Caco-2 (cell line): ENCODE results near the gene FASTK. TPM values are rescaled to one million over a fixed set of nuclear protein-coding genes. Genes with fewer than 3 reads are reported as not detected.

Experiments
- BruUV-seq: library from RNA; stranded (reverse); fragments of 400-500 nt; replicated peaks from 2 replicates; lab custom pipeline; 2021; lab: Mats Ljungman, UMichigan
- CTCF ChIA-PET: fragments of 300-600 bp; sonication (Branson Sonifier 250); formaldehyde crosslinking; loops from one replicate; lab custom pipeline; 2022; ENCODE audit warnings: antibody characterized with exemption; lab: Charles Lee
- POLR2A ChIA-PET: fragments of 300-600 bp; sonication (Branson Sonifier 250); formaldehyde crosslinking; loops from one replicate; lab custom pipeline; 2022; ENCODE audit warnings: antibody characterized with exemption; lab: Charles Lee
- DNase-seq, 2 experiments: peaks; one replicate each; pipeline versions ENCODE4 v3.0.0 to v3.0.0-alpha.2; 2020 to 2022
- H3K27me3 ChIP-seq: replicated peaks from 2 replicates; pipeline ENCODE4 v1.6.0; 2011; ENCODE audit warnings: low read length; ENCODE audit not compliant: control insufficient read depth, insufficient read depth
- H3K36me3 ChIP-seq: 2 replicates; pipeline ENCODE4 v1.5.1; 2011; ENCODE audit warnings: low read length; ENCODE audit not compliant: control insufficient read depth, insufficient read depth
- H3K4me1 ChIP-seq: fragments of 250-450 bp; sonication (Bioruptor Pico); 2 replicates; pipeline ENCODE4 v1.5.1; 2020; ENCODE audit warnings: mild to moderate bottlenecking
- H3K4me3 ChIP-seq: 2 replicates; pipeline ENCODE4 v1.5.1; 2011; ENCODE audit warnings: low read depth, mild to moderate bottlenecking, control low read depth, low read length
- H3K9me3 ChIP-seq: fragments of 250-450 bp; sonication (Bioruptor Pico); 2 replicates; pipeline ENCODE4 v1.5.1; 2020; ENCODE audit warnings: mild to moderate bottlenecking, moderate library complexity
- H3K27ac Mint-ChIP-seq: one replicate; pipeline ENCODE4 v1.8.0; 2022; ENCODE audit warnings: mixed read lengths; ENCODE audit not compliant: unreplicated experiment
- H3K27me3 Mint-ChIP-seq: one replicate; pipeline ENCODE4 v1.8.0; 2022; ENCODE audit warnings: mixed read lengths; ENCODE audit not compliant: insufficient read depth, unreplicated experiment
- H3K36me3 Mint-ChIP-seq: one replicate; pipeline ENCODE4 v1.8.0; 2022; ENCODE audit warnings: mild to moderate bottlenecking, mixed read lengths; ENCODE audit not compliant: insufficient read depth, unreplicated experiment
- H3K4me1 Mint-ChIP-seq: one replicate; pipeline ENCODE4 v1.8.0; 2022; ENCODE audit warnings: low read depth, mixed read lengths; ENCODE audit not compliant: unreplicated experiment
- H3K4me3 Mint-ChIP-seq: one replicate; pipeline ENCODE4 v1.8.0; 2022; ENCODE audit warnings: mild to moderate bottlenecking, moderate library complexity, mixed read lengths; ENCODE audit not compliant: unreplicated experiment
- H3K9me3 Mint-ChIP-seq: one replicate; pipeline ENCODE4 v1.8.0; 2022; ENCODE audit warnings: mixed read lengths; ENCODE audit not compliant: unreplicated experiment
- intact Hi-C: fragments of 100-400 bp; cut with micrococcal nuclease; formaldehyde crosslinking; loops from one replicate; pipeline ENCODE4 v1.10.0; 2022; ENCODE audit not compliant: unreplicated experiment
- total RNA-seq: library from RNA; stranded (reverse); gene quantifications from 2 replicates; pipeline ENCODE4 v1.2.3, GENCODE V29; 2022
- TF ChIP-seq, protein P1 (sequence below), 2 experiments: fragments of 200-600 bp in 1 of 2; IDR thresholded peaks; 1 replicate in 1 of 2; 2 replicates in 1 of 2; pipeline versions ENCODE4 v1.5.1 to v1.8.0; 2011 to 2022; ENCODE audit warnings: antibody characterized with exemption in 1 of 2, control low read depth in 1 of 2, inconsistent platforms in 1 of 2, low read depth in 1 of 2, low read length in 1 of 2, mild to moderate bottlenecking in 1 of 2, moderate library complexity in 1 of 2; ENCODE audit not compliant: insufficient read depth in 1 of 2, severe bottlenecking in 1 of 2, unreplicated experiment in 1 of 2

Gene FASTK
- total RNA-seq, 1 experiment from 2014 or later: 114 TPM

DNA sequence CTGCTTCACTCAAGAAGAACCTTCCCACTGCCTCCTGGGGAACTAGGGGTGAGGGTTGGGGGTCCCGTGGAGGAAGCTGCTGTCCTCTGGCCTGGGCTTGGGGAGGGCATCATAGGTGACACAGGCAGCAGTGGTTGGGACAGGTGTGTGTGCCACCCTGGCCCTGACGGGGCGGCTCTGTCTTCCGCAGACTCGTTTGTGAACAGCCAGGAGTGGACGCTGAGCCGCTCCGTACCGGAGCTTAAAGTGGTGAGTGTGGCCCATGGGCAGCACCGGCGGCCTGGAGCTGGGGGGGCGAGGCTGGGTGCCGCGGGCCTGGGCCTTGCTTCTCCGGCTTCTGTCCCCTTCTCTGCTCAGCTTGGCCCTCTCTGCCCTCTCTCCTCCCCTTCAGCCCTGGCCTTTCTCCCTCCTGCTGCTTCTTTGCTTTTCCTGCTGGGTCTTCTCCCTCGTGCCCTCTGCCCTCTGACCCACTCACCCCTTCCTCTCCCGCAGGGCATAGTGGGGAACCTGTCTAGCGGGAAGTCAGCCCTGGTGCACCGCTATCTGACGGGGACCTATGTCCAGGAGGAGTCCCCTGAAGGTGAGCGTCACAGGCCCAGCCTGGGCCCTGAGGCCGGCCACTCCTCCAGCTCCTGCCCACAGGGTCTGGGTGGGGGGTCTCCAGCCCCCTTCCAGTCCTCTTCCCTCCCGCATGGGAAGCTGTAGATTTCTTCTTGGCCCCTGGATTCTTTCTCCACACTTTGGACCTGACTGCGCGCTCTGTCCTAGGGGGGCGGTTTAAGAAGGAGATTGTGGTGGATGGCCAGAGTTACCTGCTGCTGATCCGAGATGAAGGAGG is 36.2 kb upstream of the FASTK start:
- no peak for DNase-seq
- no peaks in the 10 kb centered on the region; the same call in 1 of the 2 replicates for H3K36me3 ChIP-seq
- peaks cover 19% of the 10 kb centered on the region for H3K4me1 Mint-ChIP-seq
- no peaks in the 10 kb centered on the region for H3K27me3 ChIP-seq
- ChIA-PET CTCF (interaction anchor here (1.5 kb wide), 1 partner anchor 54 kb away, joined by 9 read pairs; no protein-coding TSS in a partner anchor), POLR2A (no interaction called here)
- intact Hi-C loops: no loop called here
- H3K4me3 ChIP-seq: no peak overlapping the region
- no peaks in the 10 kb centered on the region for H3K27me3 Mint-ChIP-seq
- no TSS peak for BruUV-seq
- H3K36me3 Mint-ChIP-seq: peaks cover 21% of the 10 kb centered on the region
- H3K27ac Mint-ChIP-seq: peak overlapping the region; percentile 42
- H3K9me3 ChIP-seq: no peaks in the 10 kb centered on the region
- no peak overlapping the region for H3K4me3 Mint-ChIP-seq
- TF ChIP-seq, protein P1, sequence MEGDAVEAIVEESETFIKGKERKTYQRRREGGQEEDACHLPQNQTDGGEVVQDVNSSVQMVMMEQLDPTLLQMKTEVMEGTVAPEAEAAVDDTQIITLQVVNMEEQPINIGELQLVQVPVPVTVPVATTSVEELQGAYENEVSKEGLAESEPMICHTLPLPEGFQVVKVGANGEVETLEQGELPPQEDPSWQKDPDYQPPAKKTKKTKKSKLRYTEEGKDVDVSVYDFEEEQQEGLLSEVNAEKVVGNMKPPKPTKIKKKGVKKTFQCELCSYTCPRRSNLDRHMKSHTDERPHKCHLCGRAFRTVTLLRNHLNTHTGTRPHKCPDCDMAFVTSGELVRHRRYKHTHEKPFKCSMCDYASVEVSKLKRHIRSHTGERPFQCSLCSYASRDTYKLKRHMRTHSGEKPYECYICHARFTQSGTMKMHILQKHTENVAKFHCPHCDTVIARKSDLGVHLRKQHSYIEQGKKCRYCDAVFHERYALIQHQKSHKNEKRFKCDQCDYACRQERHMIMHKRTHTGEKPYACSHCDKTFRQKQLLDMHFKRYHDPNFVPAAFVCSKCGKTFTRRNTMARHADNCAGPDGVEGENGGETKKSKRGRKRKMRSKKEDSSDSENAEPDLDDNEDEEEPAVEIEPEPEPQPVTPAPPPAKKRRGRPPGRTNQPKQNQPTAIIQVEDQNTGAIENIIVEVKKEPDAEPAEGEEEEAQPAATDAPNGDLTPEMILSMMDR (IDR thresholded peaks at IDR 0.05; ENCODE audit: insufficient read depth in 1 of 2, low read depth in 1 of 2, low read length in 1 of 2, severe bottlenecking in 1 of 2, unreplicated experiment in 1 of 2): no peak
- no peaks in the 10 kb centered on the region for H3K9me3 Mint-ChIP-seq
- peaks cover 35% of the 10 kb centered on the region for H3K4me1 ChIP-seq

DNA sequence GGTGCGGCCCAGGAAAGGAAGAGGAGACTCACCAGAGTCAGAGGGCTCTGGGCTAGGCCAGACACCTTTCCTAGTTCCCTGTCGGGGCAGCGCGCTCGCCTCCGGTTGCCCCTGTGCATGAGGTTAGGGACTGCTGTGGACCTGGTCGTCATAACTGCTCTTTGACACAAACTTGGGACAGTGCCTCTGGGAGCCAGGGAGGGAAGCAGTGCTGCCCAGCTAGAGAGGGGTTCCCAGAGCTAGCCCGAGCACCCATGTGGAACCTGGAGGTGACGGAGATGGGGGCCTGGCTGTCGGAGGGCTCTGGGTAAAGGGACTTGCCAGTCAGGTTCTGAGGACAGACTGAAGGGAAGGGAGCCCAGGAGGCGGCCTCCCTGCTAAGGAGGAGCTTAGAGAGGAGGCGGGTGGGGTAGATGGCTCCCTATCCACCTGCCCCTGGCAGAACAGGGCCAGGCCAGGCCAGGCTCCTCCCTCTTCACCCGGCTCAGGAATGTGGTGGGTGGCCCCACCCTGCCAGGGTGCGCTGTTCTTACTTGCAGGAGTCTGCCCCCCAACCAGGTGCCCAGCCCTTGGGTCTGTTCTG is 35.3 kb upstream of the FASTK start:
- peaks cover 44% of the 10 kb centered on the region for H3K4me1 ChIP-seq
- Mint-ChIP-seq H3K4me3 (no peak overlapping the region), H3K27me3 (no peaks in the 10 kb centered on the region), H3K9me3 (no peaks in the 10 kb centered on the region), H3K4me1 (peaks cover 21% of the 10 kb centered on the region), H3K36me3 (peaks cover 12% of the 10 kb centered on the region), H3K27ac (peak overlapping the region; percentile 59)
- no peaks in the 10 kb centered on the region for H3K27me3 ChIP-seq
- ChIA-PET CTCF (interaction anchor here (0.6 kb wide), 1 partner anchor 53 kb away, joined by 3 read pairs; no protein-coding TSS in a partner anchor), POLR2A (no interaction called here)
- no peaks in the 10 kb centered on the region for H3K9me3 ChIP-seq
- H3K4me3 ChIP-seq: no peak overlapping the region
- no peak for DNase-seq
- no TSS peak for BruUV-seq
- intact Hi-C loops: no loop called here
- no peaks in the 10 kb centered on the region; the same call in 1 of the 2 replicates for H3K36me3 ChIP-seq
- TF ChIP-seq, protein P1 (IDR thresholded peaks at IDR 0.05; ENCODE audit: insufficient read depth in 1 of 2, low read depth in 1 of 2, low read length in 1 of 2, severe bottlenecking in 1 of 2, unreplicated experiment in 1 of 2): no peak

DNA sequence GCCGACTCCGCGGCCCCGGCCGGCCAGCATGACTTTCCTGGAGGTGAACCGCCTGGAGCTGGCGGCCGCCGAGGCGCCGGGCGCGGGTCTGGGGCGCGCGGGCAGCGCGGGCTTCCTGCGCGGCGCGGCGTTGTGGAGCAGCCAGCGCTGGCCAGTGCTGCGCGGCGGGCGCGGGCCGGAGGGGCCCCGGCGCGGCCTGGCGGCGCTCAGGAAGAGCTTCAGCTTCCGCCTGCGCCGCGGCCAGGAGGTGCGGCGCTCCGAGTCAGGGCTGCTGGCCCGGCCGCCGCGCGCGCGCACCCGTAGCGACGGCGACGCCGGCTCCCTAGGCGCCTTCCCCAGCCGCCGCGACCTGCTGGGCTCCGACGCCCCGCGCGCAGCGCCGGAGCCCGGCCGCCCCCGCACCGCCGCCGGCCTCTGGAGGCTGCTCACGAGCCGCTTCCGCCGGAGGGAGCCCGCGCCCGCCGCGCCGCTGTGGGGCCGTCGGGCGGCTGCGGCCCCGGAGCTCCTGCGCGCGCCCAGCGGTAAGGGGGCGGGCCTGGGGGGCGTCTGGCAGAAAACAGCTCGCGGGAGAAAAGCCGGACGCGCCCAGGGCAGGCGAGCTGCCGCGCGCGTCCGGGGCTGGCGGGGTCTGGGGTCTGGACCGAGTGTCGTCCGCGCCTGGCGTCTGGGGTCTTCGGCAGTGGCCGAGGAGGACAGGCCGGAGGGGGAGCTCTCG is 34.7 kb upstream of the FASTK start:
- BruUV-seq: no TSS peak
- peaks cover 28% of the 10 kb centered on the region for H3K4me1 Mint-ChIP-seq
- Histone ChIP-seq H3K36me3 (no peaks in the 10 kb centered on the region; the same call in 1 of the 2 replicates), H3K4me3 (no peak overlapping the region), H3K9me3 (no peaks in the 10 kb centered on the region), H3K4me1 (peaks cover 46% of the 10 kb centered on the region), H3K27me3 (no peaks in the 10 kb centered on the region)
- ChIA-PET POLR2A (no interaction called here), CTCF (interaction anchor here (0.6 kb wide), 1 partner anchor 52 kb away, joined by 3 read pairs; no protein-coding TSS in a partner anchor)
- no peak overlapping the region for H3K4me3 Mint-ChIP-seq
- no peaks in the 10 kb centered on the region for H3K27me3 Mint-ChIP-seq
- H3K9me3 Mint-ChIP-seq: no peaks in the 10 kb centered on the region
- peak overlapping the region; percentile 59 for H3K27ac Mint-ChIP-seq
- TF ChIP-seq, protein P1 (IDR thresholded peaks at IDR 0.05; ENCODE audit: insufficient read depth in 1 of 2, low read depth in 1 of 2, low read length in 1 of 2, severe bottlenecking in 1 of 2, unreplicated experiment in 1 of 2): no peak
- intact Hi-C loops: no loop called here
- peaks cover 11% of the 10 kb centered on the region for H3K36me3 Mint-ChIP-seq
- no peak for DNase-seq
